GM19351 (cell line): ENCODE measurements around the gene MAPKAPK5.
"Not testable (repeated sequence)": the region's sequence is repeated elsewhere in the genome, so short reads cannot be mapped to it uniquely, and the experiment has no call there.

Experiments used
- ATAC-seq: cut with Tn5 transposase; IDR thresholded peaks from one replicate; pipeline ENCODE4 v1.9.1; 2021; ENCODE audit warnings: mild to moderate bottlenecking, moderate library complexity; ENCODE audit not compliant: unreplicated experiment

The MAPKAPK5 gene

GRCh38 chr12:111841750-111842555 lies at the start of gene MAPKAPK5:
MAPKAPK5 (plus strand) TSS chr12:111842228; CDS start chr12:111842734, 506 bp downstream.
- ATAC-seq: peak; percentile 75

DNA sequence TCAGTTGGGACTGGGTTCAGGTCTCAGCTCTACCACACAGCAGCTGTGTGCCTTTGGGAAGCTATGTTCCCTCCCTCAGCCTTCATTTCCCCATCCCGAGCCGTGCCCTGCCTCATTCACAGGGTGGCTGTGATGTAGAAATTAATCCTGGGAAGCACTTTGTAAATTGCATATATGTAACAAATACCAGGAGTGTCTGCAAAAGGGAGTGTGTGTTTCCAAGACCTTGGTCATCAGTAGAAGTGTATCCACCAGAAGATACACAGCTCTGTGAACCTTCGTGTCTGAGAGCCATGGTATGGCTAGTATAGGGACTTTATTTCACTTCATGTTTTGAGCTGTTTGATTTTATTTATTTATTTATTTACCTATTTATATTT lies 49.2 kb upstream of the MAPKAPK5 start:
- no peak for ATAC-seq

DNA sequence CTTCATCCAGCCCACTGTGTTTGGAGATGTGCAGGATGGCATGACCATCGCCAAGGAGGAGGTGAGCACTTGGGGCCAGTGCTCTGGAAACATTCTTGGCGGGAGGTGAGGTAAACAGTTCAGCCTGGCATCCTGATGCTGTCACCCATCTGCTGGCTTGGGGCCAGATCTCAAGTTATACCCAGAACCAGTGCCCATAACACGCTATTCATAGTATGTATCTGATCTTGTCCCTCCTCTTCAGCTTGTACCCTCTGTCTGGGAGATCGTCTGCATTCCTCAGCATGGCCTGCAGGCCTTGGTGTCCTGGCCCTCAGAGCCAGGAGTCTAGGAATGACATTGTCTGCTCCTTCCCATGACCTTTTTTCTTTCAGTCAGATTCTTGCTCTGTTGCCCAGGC lies 43.8 kb upstream of the MAPKAPK5 start:
- ATAC-seq: no peak

DNA sequence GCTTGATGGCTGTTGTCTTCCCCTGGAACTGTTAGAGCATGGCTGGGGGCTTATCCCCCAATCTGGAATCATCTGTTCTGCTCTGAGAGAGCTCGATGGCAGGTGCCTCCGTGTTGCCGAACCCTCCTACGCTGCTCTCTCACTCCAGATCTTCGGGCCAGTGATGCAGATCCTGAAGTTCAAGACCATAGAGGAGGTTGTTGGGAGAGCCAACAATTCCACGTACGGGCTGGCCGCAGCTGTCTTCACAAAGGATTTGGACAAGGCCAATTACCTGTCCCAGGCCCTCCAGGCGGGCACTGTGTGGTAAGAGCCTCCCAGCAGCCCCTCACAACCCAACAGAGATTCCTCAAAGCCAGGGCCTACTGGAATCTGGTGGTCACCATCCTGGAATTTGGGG lies 42.3 kb upstream of the MAPKAPK5 start:
- ATAC-seq: no peak

DNA sequence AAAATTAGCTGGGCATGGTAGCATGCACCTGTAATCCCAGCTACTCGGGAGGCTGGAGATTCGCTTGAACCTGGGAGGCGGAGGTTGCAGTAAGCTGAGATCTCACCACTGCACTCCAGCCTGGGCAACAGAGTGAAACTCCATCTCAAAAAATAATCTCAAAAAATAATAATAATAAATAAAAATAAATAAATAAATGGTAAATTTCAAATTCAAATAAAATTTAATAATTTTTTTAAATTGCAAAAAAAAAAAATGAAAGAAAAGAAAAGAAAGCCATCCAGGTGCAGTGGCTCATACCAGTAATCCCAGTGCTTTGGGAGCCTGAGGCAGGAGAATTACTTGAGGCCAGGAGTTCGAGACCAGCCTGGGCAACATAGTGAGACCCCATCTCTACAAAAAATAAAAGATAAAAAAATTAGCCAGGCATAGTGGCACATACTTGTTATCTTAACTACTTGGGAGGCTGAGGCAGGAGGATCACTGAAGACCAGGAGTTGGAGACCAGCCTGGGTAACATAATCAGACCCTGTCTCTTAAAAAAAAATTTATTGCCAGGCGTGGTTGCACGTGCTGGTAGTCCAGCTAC lies 38.9 kb upstream of the MAPKAPK5 start:
- ATAC-seq: no peak

GRCh38 chr12:111803851-111804250 lies 38.2 kb upstream of the MAPKAPK5 start:
- ATAC-seq: no peak

GRCh38 chr12:111806304-111806703 lies 35.7 kb upstream of the MAPKAPK5 start:
- no peak for ATAC-seq

GRCh38 chr12:111807232-111807631 lies 34.8 kb upstream of the MAPKAPK5 start:
- no peak for ATAC-seq

DNA sequence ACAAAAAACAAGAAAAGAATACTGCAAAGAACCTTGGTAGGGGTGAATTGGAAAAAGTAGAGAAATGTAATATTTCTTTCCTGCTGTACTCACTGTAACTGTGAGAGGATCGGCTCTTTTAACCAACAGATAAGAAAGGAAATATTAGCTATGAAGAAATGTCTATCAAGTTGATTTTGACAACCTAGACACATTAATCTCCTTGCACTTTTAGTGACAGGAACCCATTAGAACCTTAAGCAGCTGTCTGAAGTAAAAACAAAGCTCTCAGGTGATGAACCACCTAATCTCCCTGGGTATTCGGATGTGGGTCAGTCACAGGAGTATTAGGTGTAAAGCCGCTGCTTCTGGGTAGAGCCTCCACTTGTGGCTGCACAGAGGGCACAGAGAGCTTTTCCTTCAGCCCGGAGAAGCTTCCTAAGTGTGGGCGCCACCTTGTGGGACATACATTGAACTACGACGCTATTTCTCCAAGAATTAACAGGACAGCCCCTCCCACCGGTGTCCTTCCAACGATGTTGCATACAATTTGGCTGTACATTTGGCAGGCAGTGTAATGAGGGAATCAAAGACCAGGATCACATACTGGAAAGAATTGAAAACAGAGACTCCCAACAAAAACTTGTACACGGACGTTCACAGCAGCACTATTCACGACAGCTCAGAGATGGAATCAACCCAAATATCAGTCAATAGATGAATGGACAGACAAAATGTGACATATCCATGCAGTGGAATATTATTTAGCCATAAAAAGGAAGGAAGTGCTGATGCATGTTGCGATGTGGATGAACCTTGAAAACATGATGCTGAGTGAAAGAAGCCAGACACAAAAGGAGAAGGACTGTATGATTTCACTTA lies 28.9 kb upstream of the MAPKAPK5 start:
- peak; percentile 72 for ATAC-seq

DNA sequence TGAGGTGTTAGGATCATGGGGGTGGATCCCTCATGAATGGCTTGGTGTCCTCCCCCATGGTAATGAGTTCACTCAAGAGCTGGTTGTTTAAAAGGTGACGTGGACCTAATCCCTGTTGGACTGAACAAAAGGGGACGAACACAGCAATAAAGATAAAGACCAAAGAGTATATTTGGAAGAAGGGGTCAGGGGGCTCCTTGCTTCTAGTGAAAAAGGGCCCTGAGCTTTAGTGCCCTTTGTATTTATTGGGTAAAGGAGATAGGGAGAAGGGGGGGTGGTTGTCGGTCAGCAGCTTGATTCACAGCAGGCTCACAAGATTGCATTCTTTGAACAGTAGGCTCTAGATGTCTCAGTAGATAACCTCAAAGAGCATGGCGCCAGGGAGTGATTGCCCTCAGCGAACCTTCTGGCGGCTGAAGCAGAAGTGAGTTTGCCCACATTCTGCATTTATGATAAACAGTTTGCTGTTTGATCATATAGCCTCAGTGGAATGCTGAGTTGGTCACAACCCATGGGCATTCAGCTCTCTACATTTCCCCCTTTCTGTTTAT lies 25.9 kb upstream of the MAPKAPK5 start:
- no peak for ATAC-seq

DNA sequence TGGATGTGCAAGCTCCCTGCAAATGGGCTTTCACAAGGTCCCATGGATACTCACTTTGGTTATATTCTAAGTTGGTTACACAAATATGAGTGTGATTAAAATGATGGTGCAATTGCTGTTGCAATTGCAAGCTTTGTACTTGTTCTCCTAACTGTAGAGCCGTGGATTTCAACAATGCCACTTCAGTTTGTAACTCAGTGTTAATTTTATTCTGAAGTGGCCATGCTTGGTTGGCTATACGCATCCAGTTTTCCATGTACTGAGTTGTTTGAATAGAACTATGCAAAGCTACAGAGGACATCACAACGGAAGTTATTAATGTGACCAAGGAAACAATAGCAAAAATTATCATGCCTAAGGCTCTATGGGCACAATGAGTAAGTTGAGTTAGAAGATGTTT lies 25.1 kb upstream of the MAPKAPK5 start:
- ATAC-seq: not testable (repeated sequence)

- no peak for ATAC-seq
These were observed 23.7 kb upstream of the MAPKAPK5 start for GRCh38 chr12:111818340-111818739.

GRCh38 chr12:111819191-111820158 lies 22.6 kb upstream of the MAPKAPK5 start:
- no peak for ATAC-seq

GRCh38 chr12:111820828-111821227 lies 21.2 kb upstream of the MAPKAPK5 start:
- ATAC-seq: not testable (repeated sequence)

DNA sequence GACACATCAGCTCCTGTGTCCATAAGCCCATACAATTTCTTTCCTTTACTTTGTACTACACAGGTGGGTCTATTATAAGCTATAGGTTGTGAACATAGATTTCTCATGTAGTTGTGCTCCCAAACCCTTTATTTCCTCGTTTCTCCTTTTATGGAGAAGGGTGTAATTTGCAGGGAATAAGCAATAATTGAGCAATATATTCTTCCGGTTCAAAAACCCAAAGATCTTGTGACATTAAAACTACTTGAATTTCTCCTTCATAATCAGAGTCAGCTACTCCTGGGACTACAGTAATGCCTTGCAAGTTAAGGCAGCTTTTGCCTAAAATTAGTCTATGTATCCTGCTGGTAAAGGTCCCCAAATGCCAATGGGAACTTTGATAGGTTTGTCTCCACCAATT lies 19.1 kb upstream of the MAPKAPK5 start:
- no peak for ATAC-seq

DNA sequence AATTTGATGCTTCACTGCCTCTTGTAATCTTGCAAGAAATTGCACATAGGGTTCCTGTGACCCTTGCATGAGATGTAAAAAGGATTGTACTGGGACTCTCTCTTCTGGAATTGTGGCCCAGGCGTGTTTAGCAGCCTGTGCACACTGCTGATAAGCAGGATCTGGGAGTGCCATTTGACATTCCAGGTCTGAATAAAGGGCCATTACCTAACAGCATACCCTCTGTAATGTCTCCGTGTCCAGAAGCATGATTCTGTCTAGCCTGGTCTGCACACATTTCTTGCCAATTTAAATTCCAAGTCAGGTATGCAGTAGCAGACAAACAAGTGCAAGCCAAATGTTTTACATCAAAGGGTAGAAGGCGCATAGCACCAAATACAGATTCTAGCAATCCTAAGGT lies 18.1 kb upstream of the MAPKAPK5 start:
- ATAC-seq: no peak

GRCh38 chr12:111824312-111824711 lies 17.7 kb upstream of the MAPKAPK5 start:
- ATAC-seq: not testable (repeated sequence)

- ATAC-seq: no peak
These were observed 16.5 kb upstream of the MAPKAPK5 start for GRCh38 chr12:111825509-111825908.

DNA sequence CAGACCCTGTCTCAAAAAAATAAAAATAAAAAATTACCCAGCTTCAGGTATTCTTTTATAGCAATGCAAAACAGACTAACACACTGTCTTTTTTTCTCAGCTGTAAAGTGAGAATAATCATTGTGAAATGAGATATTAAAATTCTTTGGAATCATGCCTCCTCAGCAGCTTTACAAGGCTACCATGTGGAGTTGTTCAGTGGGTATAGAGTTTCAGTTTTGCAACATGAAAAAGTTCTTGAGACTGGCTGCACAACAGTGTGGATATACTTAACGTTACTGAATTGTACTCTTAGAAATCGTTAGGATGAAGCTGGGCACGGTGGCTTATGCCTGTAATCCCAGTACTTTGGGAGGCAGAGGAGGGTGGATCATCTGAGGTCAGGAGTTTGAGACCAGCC lies 15.7 kb upstream of the MAPKAPK5 start:
- ATAC-seq: no peak

GRCh38 chr12:111826992-111827391 lies 15.0 kb upstream of the MAPKAPK5 start:
- ATAC-seq: no peak
